IMR-90 (cell line): Measurements from ENCODE around the gene EXOG. TPM values are rescaled to one million over a fixed set of nuclear protein-coding genes. Genes with fewer than 3 reads are reported as not detected.

Experiments used
- ATAC-seq: fragments of 200-7000 bp; cut with Tn5 transposase; 2 replicates; pipeline ENCODE4 v1.9.1; 2020; ENCODE audit warnings: low read depth, mild to moderate bottlenecking, moderate library complexity
- Bru-seq: library from RNA; stranded (reverse); fragments of 400-500 nt; gene quantifications from one replicate; lab custom pipeline; 2021; lab: Mats Ljungman, UMichigan
- BruChase-seq, 2 experiments: library from RNA; stranded (reverse); fragments of 400-500 nt; gene quantifications; one replicate each; lab custom pipeline; 2021; lab: Mats Ljungman, UMichigan
- BruUV-seq: library from RNA; stranded (reverse); fragments of 400-500 nt; replicated peaks from 2 replicates; lab custom pipeline; 2021; lab: Mats Ljungman, UMichigan
- CTCF ChIA-PET: fragments of 300-600 bp; formaldehyde crosslinking; extraction: SDS; loops from one replicate; lab custom pipeline; 2021; ENCODE audit warnings: antibody characterized with exemption; lab: Yijun Ruan, JAX
- POLR2A ChIA-PET: fragments of 300-600 bp; sonication (Branson Sonifier 250); formaldehyde crosslinking; loops from one replicate; lab custom pipeline; 2022; ENCODE audit warnings: antibody characterized with exemption; ENCODE audit not compliant: unreplicated experiment; lab: Charles Lee
- DNase-seq: peaks from one replicate; pipeline ENCODE4 v3.0.0; 2013
- H2AFZ ChIP-seq: replicated peaks from 2 replicates; pipeline ENCODE3; 2013; ENCODE audit warnings: low read length, mild to moderate bottlenecking; ENCODE audit not compliant: poor library complexity
- H2AK5ac ChIP-seq: 2 replicates; pipeline ENCODE4 v1.6.1; 2013; ENCODE audit warnings: low read depth, low read length, inconsistent platforms
- H2AK9ac ChIP-seq: replicated peaks from 2 replicates; pipeline ENCODE3; 2013; ENCODE audit warnings: mild to moderate bottlenecking, low read depth, low read length, moderate library complexity; ENCODE audit not compliant: poor library complexity
- H2BK120ac ChIP-seq: 2 replicates; pipeline ENCODE4 v1.6.1; 2013; ENCODE audit warnings: low read depth, low read length, inconsistent platforms
- H2BK15ac ChIP-seq: 3 replicates; pipeline ENCODE4 v1.6.1; 2013; ENCODE audit warnings: low read depth, low read length, inconsistent platforms
- H2BK20ac ChIP-seq: 2 replicates; pipeline ENCODE4 v1.6.1; 2013; ENCODE audit warnings: low read depth, mild to moderate bottlenecking, inconsistent platforms, low read length, moderate library complexity
- H2BK5ac ChIP-seq: 2 replicates; pipeline ENCODE4 v1.6.1; 2013; ENCODE audit warnings: mild to moderate bottlenecking, low read depth, low read length, inconsistent platforms; ENCODE audit not compliant: poor library complexity, severe bottlenecking
- H3K14ac ChIP-seq: replicated peaks from 2 replicates; pipeline ENCODE4 v1.6.1; 2013; ENCODE audit warnings: low read depth, low read length, inconsistent platforms
- H3K18ac ChIP-seq: 2 replicates; pipeline ENCODE4 v1.6.1; 2013; ENCODE audit warnings: low read depth, low read length, control low read depth
- H3K23ac ChIP-seq: 2 replicates; pipeline ENCODE4 v1.6.1; 2013; ENCODE audit warnings: low read depth, low read length, inconsistent platforms
- H3K27ac ChIP-seq: 2 replicates; pipeline ENCODE4 v1.5.1; 2013; ENCODE audit warnings: mild to moderate bottlenecking, control low read depth, low read length; ENCODE audit not compliant: insufficient read depth
- H3K27me3 ChIP-seq: 2 replicates; pipeline ENCODE4 v1.6.1; 2013; ENCODE audit warnings: low read length; ENCODE audit not compliant: control insufficient read depth, insufficient read depth
- H3K36me3 ChIP-seq: 2 replicates; pipeline ENCODE4 v1.6.1; 2013; ENCODE audit warnings: low read length, mixed read lengths; ENCODE audit not compliant: control insufficient read depth, insufficient read depth
- H3K4ac ChIP-seq: 2 replicates; pipeline ENCODE4 v1.6.1; 2013; ENCODE audit warnings: low read depth, low read length, inconsistent platforms
- H3K4me1 ChIP-seq: 2 replicates; pipeline ENCODE4 v1.6.1; 2013; ENCODE audit warnings: low read length, mixed read lengths; ENCODE audit not compliant: control insufficient read depth, insufficient read depth
- H3K4me2 ChIP-seq: 2 replicates; pipeline ENCODE4 v1.6.1; 2013; ENCODE audit warnings: low read depth, mild to moderate bottlenecking, control low read depth, low read length, moderate library complexity
- H3K4me3 ChIP-seq: 2 replicates; pipeline ENCODE4 v1.5.1; 2013; ENCODE audit warnings: low read depth, mild to moderate bottlenecking, control low read depth, low read length, moderate library complexity; ENCODE audit not compliant: insufficient read depth
- H3K56ac ChIP-seq: 2 replicates; pipeline ENCODE4 v1.6.1; 2013; ENCODE audit warnings: low read length, inconsistent platforms; ENCODE audit not compliant: insufficient read depth; ENCODE audit errors: extremely low read depth
- H3K79me1 ChIP-seq, 2 experiments: 2 replicates each; pipeline ENCODE4 v1.6.1; 2013; ENCODE audit warnings: low read length in 2 of 2, inconsistent platforms in 1 of 2, low read depth in 1 of 2
- H3K9ac ChIP-seq: 2 replicates; pipeline ENCODE4 v1.6.1; 2013; ENCODE audit warnings: low read depth, low read length, control low read depth
- H3K9me1 ChIP-seq: 2 replicates; pipeline ENCODE4 v1.6.1; 2013; ENCODE audit warnings: low read length, inconsistent platforms; ENCODE audit not compliant: insufficient read depth
- H3K9me3 ChIP-seq: 2 replicates; pipeline ENCODE4 v1.6.1; 2013; ENCODE audit warnings: low read length; ENCODE audit not compliant: control insufficient read depth, insufficient read depth
- H4K20me1 ChIP-seq: 2 replicates; pipeline ENCODE4 v1.6.1; 2013; ENCODE audit warnings: low read length, inconsistent platforms; ENCODE audit not compliant: insufficient read depth
- H4K5ac ChIP-seq: 2 replicates; pipeline ENCODE4 v1.6.1; 2013; ENCODE audit warnings: mild to moderate bottlenecking, low read depth, low read length, control low read depth
- H4K8ac ChIP-seq, 2 experiments: 2 replicates each; pipeline ENCODE4 v1.6.1; 2013; ENCODE audit warnings: low read depth in 2 of 2, low read length in 2 of 2, control low read depth in 1 of 2, inconsistent platforms in 1 of 2
- H4K91ac ChIP-seq: 2 replicates; pipeline ENCODE4 v1.6.1; 2013; ENCODE audit warnings: low read depth, low read length, inconsistent platforms; ENCODE audit not compliant: insufficient read depth
- BHLHE40 ChIP-seq: fragments of 150-350 bp; IDR thresholded peaks from 2 replicates; pipeline ENCODE4 v1.6.1; 2016; ENCODE audit warnings: mild to moderate bottlenecking, low read depth, low read length
- CEBPB ChIP-seq: IDR thresholded peaks from 2 replicates; pipeline ENCODE4 v1.6.1; 2012; ENCODE audit warnings: low read depth, low read length, improper control_type of control experiment
- CTCF ChIP-seq: conservative IDR thresholded peaks from 2 replicates; pipeline ENCODE4 v1.5.1; 2012; ENCODE audit warnings: mild to moderate bottlenecking, low read depth, low read length, improper control_type of control experiment
- ELK1 ChIP-seq: fragments of 150-350 bp; IDR thresholded peaks from 2 replicates; pipeline ENCODE4 v1.6.1; 2016; ENCODE audit warnings: low read depth, mild to moderate bottlenecking, low read length, moderate library complexity, borderline replicate concordance
- MAZ ChIP-seq: IDR thresholded peaks from 2 replicates; pipeline ENCODE4 v1.6.1; 2012; ENCODE audit warnings: low read depth, mild to moderate bottlenecking, low read length, improper control_type of control experiment, moderate library complexity, borderline replicate concordance
- MXI1 ChIP-seq: IDR thresholded peaks from 2 replicates; pipeline ENCODE4 v1.6.1; 2012; ENCODE audit warnings: low read depth, mild to moderate bottlenecking, low read length, moderate library complexity, borderline replicate concordance
- NFE2L2 ChIP-seq: fragments of 150-350 bp; IDR thresholded peaks from 2 replicates; pipeline ENCODE4 v1.6.1; 2016; ENCODE audit warnings: low read depth, mild to moderate bottlenecking, low read length
- RAD21 ChIP-seq: IDR thresholded peaks from 2 replicates; pipeline ENCODE4 v1.6.1; 2012; ENCODE audit warnings: low read length, improper control_type of control experiment
- USF2 ChIP-seq: fragments of 150-350 bp; IDR thresholded peaks from 2 replicates; pipeline ENCODE4 v1.6.1; 2017; ENCODE audit warnings: mild to moderate bottlenecking, antibody characterized with exemption, low read length, low read depth
- WGBS, 2 experiments: methylation state at CpG; one replicate each; pipeline versions ENCODE4 v1.1.5 to v1.1.7; 2013; ENCODE audit warnings: missing lambda C conversion rate in 2 of 2; ENCODE audit not compliant: insufficient read length in 1 of 2; ENCODE audit errors: extremely low coverage in 2 of 2; 5-methylcytosine and 5-hydroxymethylcytosine counted together
- dilution Hi-C: fragments of 300-500 bp; cut with HindIII; formaldehyde crosslinking; loops from one replicate; pipeline ENCODE4 v1.14.3; 2018; ENCODE audit warnings: low sequenced_read_pairs; ENCODE audit not compliant: unreplicated experiment
- in situ Hi-C: fragments of 300-500 bp; cut with MboI; formaldehyde crosslinking; loops from 3 replicates; pipeline ENCODE4 v1.14.3; 2019; ENCODE audit warnings: low sequenced_read_pairs, inconsistent platforms, mixed read lengths
- intact Hi-C: fragments of 100-400 bp; cut with micrococcal nuclease; formaldehyde crosslinking; loops from 2 replicates; pipeline ENCODE4 v1.10.0; 2022
- long read RNA-seq: library from polyadenylated mRNA; unstranded; transcript quantifications from one replicate; pipeline ENCODE4 v2.0.0, GENCODE V29; 2021; ENCODE audit not compliant: unreplicated experiment
- polyA plus RNA-seq, 3 experiments: library from polyadenylated mRNA; depleted of rRNA; stranded (reverse); fragments of >200 nt; gene quantifications; 2 replicates each; pipeline ENCODE4 v1.2.3, GENCODE V29; 2012; ENCODE audit warnings: low replicate concordance in 1 of 3
- total RNA-seq: library from RNA; depleted of rRNA; stranded (reverse); fragments of >200 nt; gene quantifications from 2 replicates; pipeline ENCODE4 v1.2.3, GENCODE V29; 2012; rRNA removed

EXOG gene
- total RNA-seq (10.2 and 12.8 TPM in 2 replicates), polyA plus RNA-seq (2012; rRNA removed) (12.1 and 15.0 TPM in 2 replicates), Bru-seq, nascent RNA (percentile 84 among the genes with signal in this experiment), BruChase-seq, experiment 1, labeled RNA remaining after a 6-hour chase (percentile 86 among the genes with signal in this experiment), BruChase-seq, experiment 2, labeled RNA remaining after a 2-hour chase (percentile 88 among the genes with signal in this experiment)
- 2.5 and 6.0 TPM in 2 replicates for polyA plus RNA-seq (2012; cell fraction: cytosol; rRNA removed)
- 7.5 and 53.5 TPM in 2 replicates for polyA plus RNA-seq (2012; cell fraction: nucleus; rRNA removed; ENCODE audit: low replicate concordance)
- long read RNA-seq, transcript EXOG-201 (6 exons, 2,792 nt), result major isoform, 5 of 12 reads
- long read RNA-seq, partial matches to known transcripts, result 0 of 12 reads
- long read RNA-seq, other reads (novel, unspliced or antisense), result 6 of 12 reads

GRCh38 chr3:38496131-38496910 is at the start of gene EXOG:
Gene EXOG (plus strand): TSS chr3:38496340. CDS start chr3:38496368, 28 bp downstream.
- no peaks in the 10 kb centered on the region for H4K20me1 ChIP-seq
- dilution Hi-C loops (loop anchor here (25.0 kb wide), 1 partner anchor 134 kb away; no protein-coding TSS in a partner anchor), in situ Hi-C loops (no loop called here), intact Hi-C loops (loop anchor here (1.0 to 10.0 kb wide), 3 partner anchors 159 to 508 kb away; no protein-coding TSS in a partner anchor)
- H2AFZ ChIP-seq, result peak within 1 kb of the TSS; percentile 97
- H2AK9ac ChIP-seq, result peak within 1 kb of the TSS; percentile 83
- peak within 1 kb of the TSS; percentile 91 for H3K27ac ChIP-seq
- peak within 1 kb of the TSS; percentile 69 for H3K14ac ChIP-seq
- no peak within 1 kb of the TSS for H2BK20ac ChIP-seq
- H3K4me2 ChIP-seq, result peak within 1 kb of the TSS; percentile 88
- peak within 1 kb of the TSS; percentile 69 for H3K23ac ChIP-seq
- peak within 1 kb of the TSS; percentile 65 for H4K5ac ChIP-seq
- H4K8ac ChIP-seq, result peak within 1 kb of the TSS; percentile 75 to 93
- H3K56ac ChIP-seq, result peak within 1 kb of the TSS; percentile 70
- peaks cover 4% of the 10 kb centered on the region for H3K36me3 ChIP-seq
- H3K27me3 ChIP-seq, result no peaks in the 10 kb centered on the region
- peak within 1 kb of the TSS; percentile 31; the same call in 1 of the 2 replicates for H3K18ac ChIP-seq
- ChIA-PET CTCF (interaction anchor here (0.6 to 2.1 kb wide), 15 partner anchors 13 to 688 kb away, joined by 3 to 10 read pairs (median 3); no protein-coding TSS in a partner anchor), POLR2A (interaction anchor here (0.6 kb wide), 2 partner anchors 9 to 498 kb away, joined by 3 to 14 read pairs; no protein-coding TSS in a partner anchor)
- H2BK5ac ChIP-seq, result peak within 1 kb of the TSS; percentile 67
- peak within 1 kb of the TSS; percentile 29; the same call in 1 of the 3 replicates for H2BK15ac ChIP-seq
- H2AK5ac ChIP-seq, result peak within 1 kb of the TSS; percentile 35; the same call in 1 of the 2 replicates
- BruUV-seq, result TSS peak; percentile 44
- no peaks in the 10 kb centered on the region for H3K9me3 ChIP-seq
- peak within 1 kb of the TSS; percentile 48; the same call in 1 of the 2 replicates for H2BK120ac ChIP-seq
- peak; percentile 89 for DNase-seq
- 0% methylated on average over 29 of the region's 53 CpGs; no CpG with 5 or more reads in 1 of the 2 experiments for WGBS, 2 experiments
- H3K9ac ChIP-seq, result peak within 1 kb of the TSS; percentile 82
- peak within 1 kb of the TSS; percentile 70 for H3K4ac ChIP-seq
- peaks cover 13 to 25% of the 10 kb centered on the region in 2 experiments; a peak in 3 of 4 replicates for H3K79me1 ChIP-seq
- H3K4me3 ChIP-seq, result peak within 1 kb of the TSS; percentile 91
- peak; percentile 85 for ATAC-seq
- peaks cover 11% of the 10 kb centered on the region for H3K4me1 ChIP-seq
- 0 out of 2 replicates have a peak, but pooled peaks cover 5% of the 10 kb centered on the region for H3K9me1 ChIP-seq
- H4K91ac ChIP-seq, result peak within 1 kb of the TSS; percentile 71; the same call in 1 of the 2 replicates
- TF ChIP-seq MAZ, result peak; percentile 96
- peak; percentile 30; the same call in 1 of the 2 replicates for TF ChIP-seq BHLHE40
- TF ChIP-seq MXI1, result peak; percentile 48; the same call in 1 of the 2 replicates
- TF ChIP-seq RAD21, result peak; percentile 68
- TF ChIP-seq CTCF, result peak; percentile 84
- TF ChIP-seq NFE2L2, result no peak
- no peak for TF ChIP-seq USF2
- no peak for TF ChIP-seq CEBPB
- no peak for TF ChIP-seq ELK1
